Neuronal stem cell (in vitro differentiated cells): ENCODE data around the gene PRICKLE2.

Source experiments
- DNase-seq: peaks from one replicate; pipeline ENCODE4 v3.0.0-alpha.2; 2013; ENCODE audit warnings: low spot score
- H2AFZ ChIP-seq: one replicate; pipeline ENCODE4 v1.6.1; 2013; ENCODE audit warnings: mild to moderate bottlenecking, low read length, inconsistent platforms
- H2AK5ac ChIP-seq: 2 replicates; pipeline ENCODE4 v1.6.1; 2013; ENCODE audit warnings: low read depth, mild to moderate bottlenecking, inconsistent platforms, low read length, moderate library complexity, mixed read lengths
- H2BK120ac ChIP-seq: 2 replicates; pipeline ENCODE4 v1.6.1; 2013; ENCODE audit warnings: low read depth, mild to moderate bottlenecking, inconsistent platforms, low read length, moderate library complexity, mixed read lengths
- H2BK12ac ChIP-seq: one replicate; pipeline ENCODE4 v1.6.1; 2013; ENCODE audit warnings: low read length, inconsistent platforms
- H2BK15ac ChIP-seq: 2 replicates; pipeline ENCODE4 v1.6.1; 2013; ENCODE audit warnings: mild to moderate bottlenecking, low read length, inconsistent platforms, mixed read lengths
- H2BK5ac ChIP-seq: one replicate; pipeline ENCODE4 v1.6.1; 2013; ENCODE audit warnings: inconsistent platforms, mild to moderate bottlenecking, low read length, moderate library complexity
- H3K14ac ChIP-seq: one replicate; pipeline ENCODE4 v1.6.1; 2013; ENCODE audit warnings: low read length, inconsistent platforms
- H3K18ac ChIP-seq: 2 replicates; pipeline ENCODE4 v1.6.1; 2013; ENCODE audit warnings: low read length, inconsistent platforms
- H3K23ac ChIP-seq: 2 replicates; pipeline ENCODE4 v1.6.1; 2013; ENCODE audit warnings: low read depth, mild to moderate bottlenecking, mixed read lengths, low read length, inconsistent platforms; ENCODE audit not compliant: poor library complexity
- H3K27ac ChIP-seq: replicated peaks from 3 replicates; pipeline ENCODE4 v1.5.1; 2013; ENCODE audit warnings: low read length, inconsistent platforms
- H3K27me3 ChIP-seq, 3 experiments: 2 replicates each; pipeline ENCODE4 v1.6.1; 2013; ENCODE audit warnings: low read length in 3 of 3, mild to moderate bottlenecking in 2 of 3, inconsistent platforms in 1 of 3, low read depth in 1 of 3, mixed read lengths in 1 of 3, moderate library complexity in 1 of 3; ENCODE audit not compliant: control insufficient read depth in 3 of 3, insufficient read depth in 3 of 3
- H3K36me3 ChIP-seq, 2 donors: replicated peaks in 1 of 2; 2 replicates each; pipeline ENCODE4 v1.6.1; 2013; ENCODE audit warnings: low read length in 2 of 2; ENCODE audit not compliant: control insufficient read depth in 2 of 2, insufficient read depth in 2 of 2
- H3K4ac ChIP-seq: 2 replicates; pipeline ENCODE4 v1.6.1; 2013; ENCODE audit warnings: inconsistent platforms, mild to moderate bottlenecking, low read length, moderate library complexity
- H3K4me1 ChIP-seq, 2 donors: 1 replicate in 1 of 2; 2 replicates in 1 of 2; pipeline ENCODE4 v1.6.1; 2013; ENCODE audit warnings: low read length in 2 of 2, low read depth in 1 of 2; ENCODE audit not compliant: control insufficient read depth in 2 of 2, insufficient read depth in 1 of 2
- H3K4me2 ChIP-seq: one replicate; pipeline ENCODE4 v1.6.1; 2013; ENCODE audit warnings: mild to moderate bottlenecking, low read length, inconsistent platforms; ENCODE audit not compliant: insufficient read depth, poor library complexity, severe bottlenecking
- H3K4me3 ChIP-seq, 2 donors: 2 replicates each; pipeline ENCODE4 v1.5.1; 2013; ENCODE audit warnings: low read length in 2 of 2, mild to moderate bottlenecking in 2 of 2, inconsistent platforms in 1 of 2, moderate library complexity in 1 of 2
- H3K79me1 ChIP-seq: one replicate; pipeline ENCODE4 v1.6.1; 2013; ENCODE audit warnings: low read depth, mild to moderate bottlenecking, inconsistent platforms, low read length, moderate library complexity
- H3K9ac ChIP-seq: one replicate; pipeline ENCODE4 v1.6.1; 2013; ENCODE audit warnings: mild to moderate bottlenecking, low read depth, low read length, inconsistent platforms; ENCODE audit not compliant: poor library complexity
- H3K9me3 ChIP-seq, 2 donors: replicated peaks in 1 of 2; 2 replicates each; pipeline versions ENCODE3 to v1.6.1; 2013; ENCODE audit warnings: low read length in 2 of 2, mild to moderate bottlenecking in 2 of 2, inconsistent platforms in 1 of 2, low read depth in 1 of 2, mixed read lengths in 1 of 2, moderate library complexity in 1 of 2; ENCODE audit not compliant: control insufficient read depth in 2 of 2, insufficient read depth in 1 of 2
- H4K8ac ChIP-seq: one replicate; pipeline ENCODE4 v1.6.1; 2013; ENCODE audit warnings: low read depth, mild to moderate bottlenecking, inconsistent platforms, low read length, moderate library complexity
- H4K91ac ChIP-seq: one replicate; pipeline ENCODE4 v1.6.1; 2013; ENCODE audit warnings: low read length, low read depth, mild to moderate bottlenecking, inconsistent platforms; ENCODE audit not compliant: poor library complexity
- WGBS, 2 donors: extraction: QIAGEN DNeasy Blood & Tissue Kit; methylation state at CpG; one replicate each; pipeline ENCODE4 v1.1.7; 2013; ENCODE audit warnings: missing lambda C conversion rate in 2 of 2, mixed read lengths in 1 of 2; ENCODE audit not compliant: insufficient read length in 2 of 2, insufficient replicate concordance in 1 of 2; ENCODE audit errors: extremely low coverage in 2 of 2; 5-methylcytosine and 5-hydroxymethylcytosine counted together

Gene PRICKLE2

GRCh38 chr3:64049136-64049535 is 176.1 kb downstream of the PRICKLE2 start:
- DNase-seq = no peak
- no peak overlapping the region for H3K27ac ChIP-seq

GRCh38 chr3:64048631-64049061 is 176.6 kb downstream of the PRICKLE2 start:
- Histone ChIP-seq H4K91ac (no peak overlapping the region), H2BK15ac (no peak overlapping the region), H3K79me1 (no peaks in the 10 kb centered on the region), H3K14ac (no peak overlapping the region), H3K9ac (no peak overlapping the region), H3K4me1 (peaks cover 21 to 25% of the 10 kb centered on the region in 2 donors), H2AFZ (peak overlapping the region; percentile 87), H2AK5ac (no peak overlapping the region), H2BK5ac (no peak overlapping the region), H3K36me3 (no peaks in the 10 kb centered on the region), H2BK120ac (no peak overlapping the region), H3K27ac (no peak overlapping the region), H4K8ac (no peak overlapping the region), H3K9me3 (no peaks in the 10 kb centered on the region), H3K4me3 (peak overlapping the region in 1 of 2 donors; percentile 41), H3K4ac (no peak overlapping the region), H2BK12ac (no peak overlapping the region), H3K18ac (no peak overlapping the region), H3K27me3 (no peaks in the 10 kb centered on the region), H3K23ac (no peak overlapping the region), H3K4me2 (no peak overlapping the region)
- WGBS, 2 donors = no CpG with 5 or more reads among the region's 3 CpGs
- DNase-seq = no peak

More at GRCh38 chr3:64049136-64049535, 176.1 kb downstream of the PRICKLE2 start:
- H3K14ac ChIP-seq = no peak overlapping the region
- H3K9ac ChIP-seq = no peak overlapping the region
- H3K4me3 ChIP-seq = no peak overlapping the region
- no peak overlapping the region for H3K4ac ChIP-seq
- H3K36me3 ChIP-seq = no peaks in the 10 kb centered on the region
- no peak overlapping the region for H2AK5ac ChIP-seq
- H2BK120ac ChIP-seq = no peak overlapping the region
- no peaks in the 10 kb centered on the region for H3K79me1 ChIP-seq
- peaks cover 23 to 27% of the 10 kb centered on the region in 2 donors for H3K4me1 ChIP-seq
- H2BK12ac ChIP-seq = no peak overlapping the region
- H3K27me3 ChIP-seq = no peaks in the 10 kb centered on the region
- no peak overlapping the region for H4K8ac ChIP-seq
- no peak overlapping the region for H3K23ac ChIP-seq
- no peak overlapping the region for H2BK15ac ChIP-seq
- H4K91ac ChIP-seq = no peak overlapping the region
- no peak overlapping the region for H3K4me2 ChIP-seq
- H3K9me3 ChIP-seq = no peaks in the 10 kb centered on the region
- peak overlapping the region; percentile 87 for H2AFZ ChIP-seq
- no peak overlapping the region for H3K18ac ChIP-seq
- no CpG with 5 or more reads among the region's 3 CpGs for WGBS, 2 donors
- H2BK5ac ChIP-seq = no peak overlapping the region

GRCh38 chr3:64047787-64048186 is 177.5 kb downstream of the PRICKLE2 start:
- no peaks in the 10 kb centered on the region for H3K36me3 ChIP-seq
- H3K23ac ChIP-seq = no peak overlapping the region
- H3K18ac ChIP-seq = no peak overlapping the region
- H2AFZ ChIP-seq = peak overlapping the region; percentile 87
- no peak overlapping the region for H2BK15ac ChIP-seq
- H3K4ac ChIP-seq = no peak overlapping the region
- no peak overlapping the region for H3K14ac ChIP-seq
- H2BK12ac ChIP-seq = no peak overlapping the region
- H2BK120ac ChIP-seq = no peak overlapping the region
- H3K79me1 ChIP-seq = no peaks in the 10 kb centered on the region
- H3K4me3 ChIP-seq = peak overlapping the region in 1 of 2 donors; percentile 41
- no CpG with 5 or more reads among the region's 7 CpGs for WGBS, 2 donors
- peaks cover 19 to 22% of the 10 kb centered on the region in 2 donors for H3K4me1 ChIP-seq
- H3K9ac ChIP-seq = no peak overlapping the region
- H3K9me3 ChIP-seq = no peaks in the 10 kb centered on the region
- no peak for DNase-seq
- H4K8ac ChIP-seq = no peak overlapping the region
- no peak overlapping the region for H2AK5ac ChIP-seq
- no peak overlapping the region for H4K91ac ChIP-seq
- H3K27ac ChIP-seq = no peak overlapping the region
- no peak overlapping the region for H3K4me2 ChIP-seq
- H2BK5ac ChIP-seq = no peak overlapping the region
- H3K27me3 ChIP-seq = no peaks in the 10 kb centered on the region

- no peak overlapping the region for H2BK120ac ChIP-seq
- H2AK5ac ChIP-seq = no peak overlapping the region
Measured at GRCh38 chr3:64046996-64047594, 178.2 kb downstream of the PRICKLE2 start.

More at GRCh38 chr3:64046996-64047594, 178.2 kb downstream of the PRICKLE2 start:
- peaks cover 19 to 22% of the 10 kb centered on the region in 2 donors for H3K4me1 ChIP-seq
- no peak overlapping the region for H3K4ac ChIP-seq
- H3K36me3 ChIP-seq = no peaks in the 10 kb centered on the region
- H3K18ac ChIP-seq = no peak overlapping the region
- peak overlapping the region; percentile 50 for H2AFZ ChIP-seq
- H2BK5ac ChIP-seq = no peak overlapping the region
- H3K79me1 ChIP-seq = no peaks in the 10 kb centered on the region
- H2BK12ac ChIP-seq = no peak overlapping the region
- no peak overlapping the region for H3K14ac ChIP-seq
- no peak overlapping the region for H3K4me2 ChIP-seq
- H4K91ac ChIP-seq = no peak overlapping the region
- no peak overlapping the region for H2BK15ac ChIP-seq
- DNase-seq = no peak
- H3K27ac ChIP-seq = no peak overlapping the region
- no peak overlapping the region for H3K23ac ChIP-seq
- H3K9ac ChIP-seq = no peak overlapping the region
- no peaks in the 10 kb centered on the region for H3K27me3 ChIP-seq
- no CpG with 5 or more reads among the region's 6 CpGs for WGBS, 2 donors
- no peak overlapping the region for H3K4me3 ChIP-seq
- no peak overlapping the region for H4K8ac ChIP-seq
- no peaks in the 10 kb centered on the region for H3K9me3 ChIP-seq
